Brain microvascular endothelial cell (primary cell): ENCODE data around the gene HAL.

Experiments
- DNase-seq: peaks from one replicate; pipeline ENCODE4 v3.0.0-alpha.2; 2020
- H3K27ac ChIP-seq: fragments of 250-450 bp; sonication (Bioruptor Pico); 2 replicates; pipeline ENCODE4 v1.5.1; 2020; ENCODE audit warnings: mild to moderate bottlenecking, moderate library complexity
- H3K27me3 ChIP-seq: fragments of 250-450 bp; sonication (Bioruptor Pico); replicated peaks from 2 replicates; pipeline ENCODE4 v1.5.1; 2020; ENCODE audit warnings: mild to moderate bottlenecking
- H3K36me3 ChIP-seq: fragments of 250-450 bp; sonication (Bioruptor Pico); replicated peaks from 2 replicates; pipeline ENCODE4 v1.5.1; 2020; ENCODE audit warnings: mild to moderate bottlenecking
- H3K4me3 ChIP-seq: 2 replicates; pipeline ENCODE4 v1.5.1; 2011; ENCODE audit warnings: low read depth, mild to moderate bottlenecking, control low read depth, low read length, moderate library complexity
- in situ Hi-C: cut with HindIII; loops from 2 replicates; pipeline ENCODE4 v1.10.0; 2017; ENCODE audit warnings: low sequenced_read_pairs, low pct_ligation_motif_present
- TF ChIP-seq, protein P1 (sequence below): IDR thresholded peaks from 2 replicates; pipeline ENCODE4 v1.5.1; 2011; ENCODE audit warnings: low read depth, mild to moderate bottlenecking, moderate library complexity, low read length, control low read depth, inconsistent platforms; ENCODE audit errors: missing control alignments

Gene HAL

GRCh38 chr12:95994476-95994875 is 1.7 kb downstream of the HAL start:
- DNase-seq, result no peak
- H3K36me3 ChIP-seq, result no peaks in the 10 kb centered on the region
- in situ Hi-C loops, result no loop called here
- H3K27ac ChIP-seq, result no peak overlapping the region
- H3K27me3 ChIP-seq, result peaks cover 2% of the 10 kb centered on the region
- no peak overlapping the region for H3K4me3 ChIP-seq
- TF ChIP-seq, protein P1, sequence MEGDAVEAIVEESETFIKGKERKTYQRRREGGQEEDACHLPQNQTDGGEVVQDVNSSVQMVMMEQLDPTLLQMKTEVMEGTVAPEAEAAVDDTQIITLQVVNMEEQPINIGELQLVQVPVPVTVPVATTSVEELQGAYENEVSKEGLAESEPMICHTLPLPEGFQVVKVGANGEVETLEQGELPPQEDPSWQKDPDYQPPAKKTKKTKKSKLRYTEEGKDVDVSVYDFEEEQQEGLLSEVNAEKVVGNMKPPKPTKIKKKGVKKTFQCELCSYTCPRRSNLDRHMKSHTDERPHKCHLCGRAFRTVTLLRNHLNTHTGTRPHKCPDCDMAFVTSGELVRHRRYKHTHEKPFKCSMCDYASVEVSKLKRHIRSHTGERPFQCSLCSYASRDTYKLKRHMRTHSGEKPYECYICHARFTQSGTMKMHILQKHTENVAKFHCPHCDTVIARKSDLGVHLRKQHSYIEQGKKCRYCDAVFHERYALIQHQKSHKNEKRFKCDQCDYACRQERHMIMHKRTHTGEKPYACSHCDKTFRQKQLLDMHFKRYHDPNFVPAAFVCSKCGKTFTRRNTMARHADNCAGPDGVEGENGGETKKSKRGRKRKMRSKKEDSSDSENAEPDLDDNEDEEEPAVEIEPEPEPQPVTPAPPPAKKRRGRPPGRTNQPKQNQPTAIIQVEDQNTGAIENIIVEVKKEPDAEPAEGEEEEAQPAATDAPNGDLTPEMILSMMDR, result no peak

- Histone ChIP-seq H3K27me3 (peaks cover 4% of the 10 kb centered on the region), H3K27ac (no peak overlapping the region), H3K36me3 (no peaks in the 10 kb centered on the region), H3K4me3 (no peak overlapping the region)
- in situ Hi-C loops, result no loop called here
- TF ChIP-seq, protein P1, result no peak
- no peak for DNase-seq
Measured at GRCh38 chr12:95993907-95994306, 2.2 kb downstream of the HAL start.

GRCh38 chr12:95990136-95990535 is 6.0 kb downstream of the HAL start:
- DNase-seq, result no peak
- in situ Hi-C loops, result no loop called here
- Histone ChIP-seq H3K27ac (no peak overlapping the region), H3K36me3 (no peaks in the 10 kb centered on the region), H3K4me3 (no peak overlapping the region), H3K27me3 (peaks cover 4% of the 10 kb centered on the region)
- TF ChIP-seq, protein P1, result no peak

GRCh38 chr12:95989504-95990123 is 6.5 kb downstream of the HAL start:
- TF ChIP-seq, protein P1, result no peak
- in situ Hi-C loops, result no loop called here
- DNase-seq, result no peak
- Histone ChIP-seq H3K4me3 (no peak overlapping the region), H3K27me3 (peaks cover 4% of the 10 kb centered on the region), H3K27ac (no peak overlapping the region), H3K36me3 (no peaks in the 10 kb centered on the region)

- in situ Hi-C loops, result no loop called here
- DNase-seq, result no peak
Measured at GRCh38 chr12:95988506-95989275, 7.5 kb downstream of the HAL start.

More at GRCh38 chr12:95988506-95989275, 7.5 kb downstream of the HAL start:
- Histone ChIP-seq H3K27me3 (peaks cover 4% of the 10 kb centered on the region), H3K36me3 (no peaks in the 10 kb centered on the region), H3K4me3 (no peak overlapping the region), H3K27ac (no peak overlapping the region)
- TF ChIP-seq, protein P1, result no peak
